Measurements from ENCODE around the gene GNE.

DNA sequence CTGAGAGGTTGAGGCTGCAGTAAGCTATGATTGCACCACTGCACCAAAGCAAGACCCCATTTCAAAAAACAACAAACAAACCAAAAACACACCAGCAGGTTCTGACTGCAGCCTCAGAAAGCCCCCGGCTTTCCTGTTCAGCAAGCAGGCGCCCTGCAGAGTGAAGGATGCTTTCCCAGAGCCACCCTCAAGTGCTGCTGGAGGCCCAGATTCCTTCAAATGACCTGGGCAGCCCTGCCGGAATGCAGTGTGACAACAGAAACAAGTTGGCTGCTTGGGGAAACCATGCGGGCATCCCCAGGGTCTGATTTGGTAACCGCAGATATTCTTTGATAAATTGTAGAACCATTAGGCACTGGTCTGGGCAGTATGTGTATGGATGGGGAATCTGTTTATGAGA lies 35.7 kb upstream of the GNE start:
- TF ChIP-seq CTCF (IDR thresholded peaks at IDR 0.05) (no peak), ZFX (IDR thresholded peaks at IDR 0.05; ENCODE audit: borderline replicate concordance) (no peak)

Measured in 22Rv1 (cell line).